HAP-1 (cell line): ENCODE results near the gene ANKFY1.
A peak's percentile ranks its signal among the peaks of the same experiment; 100 is the strongest.

Source experiments
- DNase-seq, 2 experiments: peaks; one replicate each; pipeline ENCODE4 v3.0.0-alpha.2; 2016 to 2020; ENCODE audit warnings: low spot score in 2 of 2
- H3K27me3 ChIP-seq: fragments of 250-450 bp; sonication (Bioruptor Pico); 2 replicates; pipeline ENCODE4 v1.5.1; 2020; ENCODE audit warnings: low read depth, mild to moderate bottlenecking, moderate library complexity
- H3K36me3 ChIP-seq: fragments of 250-450 bp; sonication (Bioruptor Pico); replicated peaks from 2 replicates; pipeline ENCODE4 v1.5.1; 2020; ENCODE audit warnings: mild to moderate bottlenecking
- H3K4me1 ChIP-seq: fragments of 250-450 bp; sonication (Bioruptor Pico); 2 replicates; pipeline ENCODE4 v1.5.1; 2020; ENCODE audit warnings: mild to moderate bottlenecking
- H3K4me3 ChIP-seq: fragments of 250-450 bp; sonication (Bioruptor Pico); 2 replicates; pipeline ENCODE4 v1.5.1; 2020; ENCODE audit warnings: mild to moderate bottlenecking, moderate library complexity
- H3K9me3 ChIP-seq: fragments of 250-450 bp; sonication (Bioruptor Pico); 2 replicates; pipeline ENCODE4 v1.5.1; 2020; ENCODE audit warnings: mild to moderate bottlenecking, moderate library complexity
- in situ Hi-C: fragments of 300-500 bp; cut with MboI; formaldehyde crosslinking; loops from 3 replicates; pipeline ENCODE4 v1.14.3; 2020; ENCODE audit warnings: low sequenced_read_pairs, inconsistent platforms, mixed read lengths

The ANKFY1 gene

DNA sequence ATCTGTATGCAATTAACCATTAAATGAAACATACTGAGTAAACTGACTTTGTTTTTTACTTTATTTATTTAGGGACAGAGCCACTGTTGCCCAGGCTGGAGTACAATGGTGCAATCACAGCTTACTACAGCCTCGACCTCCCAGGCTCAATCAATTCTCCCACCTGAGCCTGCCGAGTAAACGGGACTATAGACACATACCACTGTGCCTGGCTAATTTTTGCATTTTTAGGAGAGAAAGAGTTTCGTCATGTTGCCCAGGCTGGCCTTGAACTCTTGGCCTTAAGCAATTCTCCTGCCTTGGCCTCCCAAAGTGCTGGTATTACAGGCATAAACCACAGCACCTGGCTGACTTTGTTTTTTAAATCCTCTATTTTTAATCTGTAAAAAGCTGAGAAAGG is 42.6 kb downstream of the ANKFY1 start:
- in situ Hi-C loops, result no loop called here
- no peaks in the 10 kb centered on the region for H3K27me3 ChIP-seq
- H3K36me3 ChIP-seq, result peaks cover 14% of the 10 kb centered on the region
- H3K4me1 ChIP-seq, result peaks cover 4% of the 10 kb centered on the region; the same call in 1 of the 2 replicates
- H3K4me3 ChIP-seq, result no peak overlapping the region
- H3K9me3 ChIP-seq, result no peaks in the 10 kb centered on the region
- DNase-seq, result no peak

DNA sequence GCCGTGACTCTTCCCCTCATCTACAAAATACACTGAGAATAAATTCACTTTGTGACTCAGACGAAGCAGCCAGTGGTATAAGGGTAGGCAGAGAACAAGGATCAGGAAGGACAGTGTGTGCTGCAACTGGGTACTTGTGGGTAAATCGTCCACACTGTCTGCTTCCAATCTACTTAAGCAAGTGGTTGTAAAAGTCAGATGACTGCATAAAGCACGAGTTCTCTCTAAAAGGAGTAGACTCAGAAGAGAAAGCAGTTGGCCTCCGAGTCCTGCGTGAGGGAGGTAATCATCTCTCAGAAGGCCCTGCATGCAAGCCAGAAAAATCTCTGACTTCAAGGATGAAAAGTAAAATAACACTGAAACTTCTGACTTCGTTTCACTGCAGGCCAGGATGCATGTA is 43.1 kb downstream of the ANKFY1 start:
- Histone ChIP-seq H3K4me3 (no peak overlapping the region), H3K27me3 (no peaks in the 10 kb centered on the region), H3K9me3 (no peaks in the 10 kb centered on the region), H3K4me1 (peaks cover 6% of the 10 kb centered on the region), H3K36me3 (peaks cover 15% of the 10 kb centered on the region)
- in situ Hi-C loops, result no loop called here
- no peak for DNase-seq

DNA sequence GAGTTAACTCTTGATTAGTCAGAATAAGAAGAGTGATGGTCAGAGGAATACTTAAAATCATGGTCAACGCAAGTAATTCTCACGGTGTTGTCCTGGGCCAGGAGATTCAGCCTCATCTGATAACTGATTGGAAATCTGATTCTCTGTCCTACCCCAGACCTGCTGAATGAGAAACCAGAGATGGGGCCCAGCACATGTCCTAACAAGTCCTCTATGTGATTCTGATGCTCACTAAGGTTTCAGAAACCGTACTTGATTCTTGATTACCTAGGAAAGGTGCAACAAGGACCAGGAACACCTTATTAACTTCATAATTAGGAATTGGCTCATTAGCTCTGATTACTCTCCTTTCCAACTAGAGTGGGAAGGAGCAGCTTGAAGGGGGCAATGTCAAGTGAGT is 44.5 kb downstream of the ANKFY1 start:
- H3K36me3 ChIP-seq, result peaks cover 15% of the 10 kb centered on the region
- in situ Hi-C loops, result no loop called here
- H3K4me1 ChIP-seq, result peaks cover 9% of the 10 kb centered on the region
- no peaks in the 10 kb centered on the region for H3K27me3 ChIP-seq
- no peak overlapping the region for H3K4me3 ChIP-seq
- no peaks in the 10 kb centered on the region for H3K9me3 ChIP-seq
- DNase-seq, result no peak

DNA sequence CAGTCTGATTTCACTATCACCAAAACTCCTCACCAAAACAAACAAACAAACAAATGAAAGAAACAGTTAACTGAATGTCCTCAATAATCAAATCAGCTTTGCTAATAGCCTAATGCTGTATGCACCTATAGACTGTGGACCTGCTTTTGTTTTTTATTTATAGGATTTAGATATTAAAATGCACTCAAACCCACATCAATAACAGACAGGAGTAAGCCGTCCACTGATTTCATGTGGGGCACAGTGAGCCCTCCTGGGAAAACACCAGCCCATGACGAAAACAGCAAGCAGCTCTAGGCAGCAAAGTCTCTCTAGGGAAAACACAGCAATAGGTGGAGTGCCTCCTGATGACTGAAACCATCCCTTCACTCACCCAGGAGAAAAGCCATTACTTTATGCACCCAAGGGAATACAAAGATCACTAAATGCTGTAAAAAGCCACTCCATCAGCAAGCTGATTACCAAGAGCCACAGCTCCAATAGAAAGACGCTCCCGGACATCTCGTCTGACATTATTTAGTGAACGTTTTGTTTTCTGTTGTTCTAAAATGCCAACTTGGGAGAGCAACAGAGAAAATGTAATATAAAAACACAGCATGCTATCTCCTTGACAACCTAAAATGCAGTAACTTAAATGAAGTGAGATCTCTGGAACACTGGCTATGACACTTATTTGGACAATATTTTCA is 47.8 kb downstream of the ANKFY1 start:
- no peak for DNase-seq

DNA sequence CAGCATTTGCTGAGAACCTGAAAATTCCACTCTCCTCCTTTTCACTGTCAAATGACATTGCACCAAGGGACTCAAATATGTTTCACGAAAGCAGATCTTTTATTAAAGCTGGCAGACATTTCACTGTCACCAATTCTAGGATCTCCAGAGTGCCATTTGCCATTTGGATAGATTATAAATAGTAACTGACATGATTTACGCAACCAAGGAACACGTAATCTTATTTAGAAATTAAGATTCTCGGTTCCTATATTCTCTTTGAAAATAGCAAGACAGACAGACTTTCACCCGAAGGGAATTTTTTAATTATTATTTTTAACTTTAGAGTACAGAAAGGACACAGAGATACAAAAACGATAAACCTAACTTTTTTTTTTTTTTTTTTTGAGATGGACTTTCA is 49.6 kb downstream of the ANKFY1 start:
- H3K27me3 ChIP-seq, result no peaks in the 10 kb centered on the region
- no peak for DNase-seq
- H3K9me3 ChIP-seq, result no peaks in the 10 kb centered on the region
- in situ Hi-C loops, result no loop called here
- no peak overlapping the region for H3K4me3 ChIP-seq
- H3K36me3 ChIP-seq, result peaks cover 17% of the 10 kb centered on the region
- H3K4me1 ChIP-seq, result peaks cover 5% of the 10 kb centered on the region

More for the DNA sequence above, 47.8 kb downstream of the ANKFY1 start:
- Histone ChIP-seq H3K9me3 (no peaks in the 10 kb centered on the region), H3K4me3 (no peak overlapping the region), H3K27me3 (no peaks in the 10 kb centered on the region), H3K36me3 (peaks cover 11% of the 10 kb centered on the region), H3K4me1 (peaks cover 9% of the 10 kb centered on the region)
- in situ Hi-C loops, result no loop called here

DNA sequence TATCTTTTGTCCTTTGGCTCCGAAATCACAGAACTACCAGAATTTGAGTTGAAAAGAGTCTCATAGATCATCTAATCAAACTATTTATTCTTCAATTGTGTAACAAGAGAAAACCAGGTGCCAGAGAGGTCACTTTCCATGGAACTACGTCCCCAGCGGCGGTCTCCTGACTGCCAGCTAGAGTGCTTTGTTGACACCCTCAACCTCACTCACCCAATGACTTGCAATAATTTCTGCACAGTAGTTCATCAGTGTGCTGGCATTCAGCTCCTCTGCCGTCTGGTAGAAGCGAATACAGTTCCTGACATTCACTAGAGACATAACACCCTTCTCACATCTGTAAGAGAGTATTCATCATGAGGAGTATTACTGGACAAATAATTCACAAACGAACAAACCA is 54.2 kb downstream of the ANKFY1 start:
- no peaks in the 10 kb centered on the region for H3K9me3 ChIP-seq
- H3K4me1 ChIP-seq, result no peaks in the 10 kb centered on the region
- no peak for DNase-seq
- in situ Hi-C loops, result loop anchor here (5.0 kb wide), 1 partner anchor 203 kb away; no protein-coding TSS in a partner anchor
- peaks cover 52% of the 10 kb centered on the region for H3K36me3 ChIP-seq
- H3K27me3 ChIP-seq, result no peaks in the 10 kb centered on the region
- no peak overlapping the region for H3K4me3 ChIP-seq

DNA sequence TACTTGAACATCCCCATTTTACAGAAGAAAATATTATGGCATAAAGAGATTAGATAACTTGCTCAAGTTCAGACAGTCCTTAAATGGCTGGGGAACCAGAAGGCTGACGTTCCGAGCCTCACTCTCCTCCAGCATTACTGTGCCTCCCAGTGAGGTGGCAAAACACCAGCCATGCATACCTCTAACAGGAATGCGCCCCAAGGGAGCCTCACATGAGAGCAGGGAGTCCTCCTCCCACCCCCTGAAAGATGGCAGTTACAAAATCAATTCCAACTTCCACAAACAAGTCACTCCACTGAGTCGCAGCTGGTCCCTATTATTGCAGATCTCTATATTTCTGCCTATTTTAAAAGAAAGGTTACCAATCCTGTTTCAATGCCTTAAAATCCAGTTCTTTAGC is 55.5 kb downstream of the ANKFY1 start:
- Histone ChIP-seq H3K36me3 (peaks cover 55% of the 10 kb centered on the region), H3K4me3 (no peak overlapping the region), H3K9me3 (no peaks in the 10 kb centered on the region), H3K27me3 (no peaks in the 10 kb centered on the region), H3K4me1 (no peaks in the 10 kb centered on the region)
- no peak for DNase-seq
- in situ Hi-C loops, result loop anchor here (5.0 kb wide), 1 partner anchor 204 kb away; no protein-coding TSS in a partner anchor

DNA sequence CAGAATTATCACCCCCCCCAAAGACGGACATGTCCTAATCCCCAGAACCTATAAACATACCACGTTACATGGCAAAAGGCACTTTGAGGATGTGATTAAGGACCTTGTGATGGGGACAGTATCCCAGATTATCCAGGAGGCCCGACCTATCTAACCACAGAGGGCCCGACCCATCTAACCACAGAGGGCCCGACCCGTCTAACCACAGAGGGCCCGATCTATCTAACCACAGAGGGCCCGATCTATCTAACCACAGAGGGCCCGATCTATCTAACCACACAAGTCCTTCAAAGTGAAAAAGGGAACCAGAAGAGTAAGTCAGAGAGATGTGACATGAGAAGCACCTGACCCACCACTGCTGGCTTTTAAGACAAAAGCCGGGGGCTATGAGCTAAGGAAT is 56.8 kb downstream of the ANKFY1 start:
- H3K4me1 ChIP-seq, result no peaks in the 10 kb centered on the region
- peaks cover 55% of the 10 kb centered on the region for H3K36me3 ChIP-seq
- H3K9me3 ChIP-seq, result no peaks in the 10 kb centered on the region
- no peak overlapping the region for H3K4me3 ChIP-seq
- H3K27me3 ChIP-seq, result no peaks in the 10 kb centered on the region
- in situ Hi-C loops, result loop anchor here (5.0 kb wide), 1 partner anchor 205 kb away; no protein-coding TSS in a partner anchor
- no peak for DNase-seq

DNA sequence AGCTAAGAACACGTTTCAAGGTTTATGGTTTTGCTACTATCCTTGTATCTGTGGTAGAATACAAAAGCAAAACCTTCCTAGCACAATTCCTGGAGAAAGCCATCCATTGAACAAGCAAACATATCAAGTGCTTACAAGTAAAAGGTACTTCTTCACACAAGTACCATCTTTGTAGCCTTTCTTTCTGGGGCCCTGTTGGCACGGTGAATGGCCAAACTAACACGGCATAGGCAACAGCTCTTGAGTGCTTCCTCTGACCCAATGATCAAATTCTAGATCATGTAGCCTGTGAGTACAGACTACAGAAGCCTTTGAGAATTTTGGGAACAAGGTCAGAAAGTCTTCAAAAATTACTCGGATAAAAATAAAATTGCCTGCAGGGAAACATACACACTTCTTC is 57.9 kb downstream of the ANKFY1 start:
- H3K36me3 ChIP-seq, result peaks cover 55% of the 10 kb centered on the region
- H3K9me3 ChIP-seq, result no peaks in the 10 kb centered on the region
- no peak for DNase-seq
- no peak overlapping the region for H3K4me3 ChIP-seq
- no peaks in the 10 kb centered on the region for H3K4me1 ChIP-seq
- in situ Hi-C loops, result loop anchor here (5.0 kb wide), 1 partner anchor 206 kb away; no protein-coding TSS in a partner anchor
- no peaks in the 10 kb centered on the region for H3K27me3 ChIP-seq

DNA sequence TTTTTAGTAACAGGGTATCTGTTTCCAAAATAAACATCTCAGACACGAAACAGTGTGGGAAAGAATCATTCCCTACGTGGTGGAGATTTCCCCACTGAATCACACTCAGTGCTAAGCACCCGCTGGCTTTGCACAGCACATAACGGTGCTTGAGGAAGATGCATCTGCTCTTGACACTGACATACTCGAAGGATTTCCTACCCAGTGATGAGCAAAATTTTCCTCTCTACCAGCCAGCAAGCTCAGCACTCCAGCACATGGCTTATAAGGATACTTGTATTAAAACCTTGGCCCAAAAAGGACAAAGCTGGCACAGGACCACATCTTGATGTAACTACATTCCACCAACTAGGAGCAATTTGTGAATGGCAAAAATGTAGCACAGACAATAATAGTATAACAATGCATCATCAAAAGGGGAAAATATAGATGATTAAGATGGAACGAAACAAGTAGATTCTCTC is 59.0 kb downstream of the ANKFY1 start:
- H3K27me3 ChIP-seq, result no peaks in the 10 kb centered on the region
- DNase-seq, result no peak
- H3K4me3 ChIP-seq, result no peak overlapping the region
- H3K9me3 ChIP-seq, result no peaks in the 10 kb centered on the region
- in situ Hi-C loops, result loop anchor here (5.0 kb wide), 1 partner anchor 208 kb away; no protein-coding TSS in a partner anchor
- H3K4me1 ChIP-seq, result no peaks in the 10 kb centered on the region
- peaks cover 51% of the 10 kb centered on the region for H3K36me3 ChIP-seq

DNA sequence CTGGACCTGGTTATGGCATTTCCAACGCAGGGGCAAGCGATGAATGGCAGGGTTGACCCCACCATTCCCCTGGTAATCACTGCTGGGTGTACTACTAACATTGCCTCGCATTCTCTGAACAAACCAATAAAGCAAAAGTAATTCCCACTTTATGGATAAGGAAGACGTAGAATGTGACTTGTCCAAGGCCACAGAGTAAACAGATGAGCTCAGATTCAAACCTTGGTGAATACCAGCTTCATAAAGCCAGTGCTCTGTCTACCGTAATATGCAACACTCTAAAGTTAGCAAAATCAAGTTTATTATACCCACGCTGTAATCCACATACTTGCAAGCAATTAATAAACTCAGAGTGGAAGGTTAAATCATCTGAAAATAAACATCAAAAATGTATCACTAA is 59.6 kb downstream of the ANKFY1 start:
- DNase-seq, result no peak
- peaks cover 47% of the 10 kb centered on the region for H3K36me3 ChIP-seq
- H3K4me1 ChIP-seq, result no peaks in the 10 kb centered on the region
- no peak overlapping the region for H3K4me3 ChIP-seq
- no peaks in the 10 kb centered on the region for H3K9me3 ChIP-seq
- in situ Hi-C loops, result no loop called here
- H3K27me3 ChIP-seq, result no peaks in the 10 kb centered on the region

DNA sequence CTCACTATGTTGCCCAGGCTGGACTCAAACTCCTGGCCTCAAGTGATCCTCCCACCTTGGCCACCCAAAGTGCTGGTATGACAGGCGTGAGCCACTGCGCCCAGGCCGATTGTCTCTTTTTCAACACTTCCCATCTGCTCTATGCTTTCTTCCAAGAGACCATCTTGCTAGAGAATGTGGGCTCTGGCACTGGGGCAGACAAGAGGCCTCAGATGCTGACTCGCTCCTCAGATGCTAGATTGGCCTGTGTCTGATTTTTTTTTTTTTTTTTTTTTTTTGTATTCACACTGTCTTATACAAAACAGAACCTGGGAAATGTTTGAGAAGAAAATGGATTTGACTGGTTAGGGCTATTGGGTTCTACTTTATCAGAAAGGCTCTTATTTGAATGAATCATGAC is 62.6 kb downstream of the ANKFY1 start:
- Histone ChIP-seq H3K36me3 (peaks cover 27% of the 10 kb centered on the region), H3K4me3 (no peak overlapping the region), H3K4me1 (no peaks in the 10 kb centered on the region), H3K27me3 (no peaks in the 10 kb centered on the region), H3K9me3 (no peaks in the 10 kb centered on the region)
- DNase-seq, result no peak
- in situ Hi-C loops, result no loop called here

DNA sequence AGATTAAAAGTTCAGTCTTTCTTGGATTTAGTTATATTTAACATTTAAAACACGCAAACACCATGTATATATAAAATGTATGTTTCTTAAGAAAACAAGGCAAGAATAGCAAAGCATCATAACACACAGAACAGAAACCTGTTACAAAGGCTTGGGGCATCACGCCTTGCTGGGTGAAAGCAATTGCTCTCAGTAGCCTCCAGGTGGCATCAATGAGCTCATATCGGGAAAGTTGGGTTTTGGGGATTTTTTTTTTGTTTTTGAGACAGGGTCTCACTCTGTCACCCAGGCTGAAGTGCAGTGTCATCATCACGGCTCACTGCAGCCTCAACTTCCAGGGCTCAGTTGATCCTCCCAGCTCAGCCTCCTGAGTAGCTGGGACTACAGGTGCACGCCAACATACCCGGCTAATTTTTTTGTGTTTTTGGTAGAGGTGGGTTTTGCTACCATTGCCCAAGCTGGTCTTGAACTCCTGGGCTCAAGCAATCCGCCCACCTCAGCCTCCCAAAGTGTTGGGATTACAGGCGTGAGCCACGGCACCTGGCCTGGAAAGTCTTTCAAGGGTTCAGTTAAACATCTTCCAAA is 63.9 kb downstream of the ANKFY1 start:
- Histone ChIP-seq H3K36me3 (peaks cover 24% of the 10 kb centered on the region), H3K9me3 (no peaks in the 10 kb centered on the region), H3K27me3 (no peaks in the 10 kb centered on the region), H3K4me1 (no peaks in the 10 kb centered on the region), H3K4me3 (no peak overlapping the region)
- peak; percentile 51 to 57 for DNase-seq
- in situ Hi-C loops, result no loop called here

DNA sequence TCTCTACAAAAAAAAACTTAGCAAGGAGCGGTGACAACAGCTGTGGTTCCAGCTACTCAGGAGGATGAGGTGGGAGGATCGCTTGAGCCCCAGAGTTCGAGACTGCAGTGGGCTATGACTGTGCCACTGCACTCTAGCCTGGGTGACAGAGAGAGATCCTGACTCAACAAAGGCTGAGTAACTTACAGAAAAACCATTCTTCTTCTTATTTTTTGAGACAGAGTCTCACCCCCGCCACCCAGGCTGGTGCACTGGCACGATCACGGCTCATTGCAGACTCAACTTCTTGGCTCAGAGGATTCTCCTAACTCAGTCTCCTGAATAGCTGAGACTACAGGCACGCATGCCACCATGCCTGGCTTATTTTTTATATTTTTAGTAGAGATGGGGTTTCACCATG is 64.8 kb downstream of the ANKFY1 start:
- DNase-seq, result no peak
- Histone ChIP-seq H3K4me1 (no peaks in the 10 kb centered on the region), H3K9me3 (no peaks in the 10 kb centered on the region), H3K27me3 (no peaks in the 10 kb centered on the region), H3K4me3 (no peak overlapping the region), H3K36me3 (peaks cover 21% of the 10 kb centered on the region)
- in situ Hi-C loops, result no loop called here
